Stomach (tissue), 4 donors: ENCODE measurements around the gene ICOSLG.

Experiments
- EP300 ChIP-seq: sonication (generic); formaldehyde crosslinking; IDR thresholded peaks from one replicate; pipeline ENCODE4 v1.6.1; 2017; ENCODE audit warnings: antibody characterized with exemption
- POLR2A ChIP-seq, 4 donors: fragments of 450-650 bp; IDR thresholded peaks; one replicate each; pipeline ENCODE4 v1.6.1; 2016; ENCODE audit warnings: antibody characterized with exemption in 4 of 4, control low read depth in 2 of 4, mild to moderate bottlenecking in 1 of 4, moderate library complexity in 1 of 4
- POLR2AphosphoS5 ChIP-seq, 3 donors: sonication (generic); formaldehyde crosslinking; IDR thresholded peaks; one replicate each; pipeline ENCODE4 v1.6.1; 2016; ENCODE audit warnings: antibody characterized with exemption in 3 of 3
- TF ChIP-seq, protein P1 (sequence below), 7 experiments: fragments of 450-650 bp in 4 of 7; fragments of 200-600 bp in 3 of 7; sonication (generic) in 3 of 7; IDR thresholded peaks; one replicate each; pipeline ENCODE4 v1.5.1; 2016 to 2019; ENCODE audit warnings: antibody characterized with exemption in 7 of 7, control low read depth in 2 of 7, mild to moderate bottlenecking in 1 of 7

DNA sequence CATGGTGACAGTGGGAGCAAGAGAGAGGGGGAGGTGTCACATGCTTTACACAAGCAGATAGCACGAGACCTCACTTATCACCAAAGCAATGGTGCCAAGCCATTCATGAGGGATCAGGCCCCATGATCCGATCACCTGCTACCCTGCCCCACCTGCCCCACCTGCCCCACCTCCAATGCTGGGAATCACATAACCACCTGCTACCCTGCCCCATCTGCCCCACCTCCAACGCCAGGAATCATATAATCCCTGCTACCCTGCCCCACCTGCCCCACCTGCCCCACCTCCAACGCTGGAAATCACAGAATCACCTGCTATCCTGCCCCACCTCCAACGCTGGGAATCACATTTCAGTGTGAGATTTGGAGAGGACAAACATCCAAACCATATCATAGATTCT lies 34.3 kb upstream of the ICOSLG start:
- TF ChIP-seq POLR2A (IDR thresholded peaks at IDR 0.05) (no peak), EP300 (no peak), POLR2AphosphoS5 (IDR thresholded peaks at IDR 0.05) (no peak)
- TF ChIP-seq, protein P1, sequence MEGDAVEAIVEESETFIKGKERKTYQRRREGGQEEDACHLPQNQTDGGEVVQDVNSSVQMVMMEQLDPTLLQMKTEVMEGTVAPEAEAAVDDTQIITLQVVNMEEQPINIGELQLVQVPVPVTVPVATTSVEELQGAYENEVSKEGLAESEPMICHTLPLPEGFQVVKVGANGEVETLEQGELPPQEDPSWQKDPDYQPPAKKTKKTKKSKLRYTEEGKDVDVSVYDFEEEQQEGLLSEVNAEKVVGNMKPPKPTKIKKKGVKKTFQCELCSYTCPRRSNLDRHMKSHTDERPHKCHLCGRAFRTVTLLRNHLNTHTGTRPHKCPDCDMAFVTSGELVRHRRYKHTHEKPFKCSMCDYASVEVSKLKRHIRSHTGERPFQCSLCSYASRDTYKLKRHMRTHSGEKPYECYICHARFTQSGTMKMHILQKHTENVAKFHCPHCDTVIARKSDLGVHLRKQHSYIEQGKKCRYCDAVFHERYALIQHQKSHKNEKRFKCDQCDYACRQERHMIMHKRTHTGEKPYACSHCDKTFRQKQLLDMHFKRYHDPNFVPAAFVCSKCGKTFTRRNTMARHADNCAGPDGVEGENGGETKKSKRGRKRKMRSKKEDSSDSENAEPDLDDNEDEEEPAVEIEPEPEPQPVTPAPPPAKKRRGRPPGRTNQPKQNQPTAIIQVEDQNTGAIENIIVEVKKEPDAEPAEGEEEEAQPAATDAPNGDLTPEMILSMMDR (IDR thresholded peaks at IDR 0.05), result no peak
